Activated B cell treated with CpG ODN at 0.5 μM for 24 hours (primary cell): Measurements from ENCODE around the gene GNB1. TPM values are rescaled to one million over a fixed set of nuclear protein-coding genes. Genes with fewer than 3 reads are reported as not detected.

Source experiments
- ATAC-seq: fragments of 200-7000 bp; cut with Tn5 transposase; one replicate; pipeline ENCODE4 v1.10.0; 2021; ENCODE audit warnings: low read depth, mild to moderate bottlenecking, moderate library complexity
- CTCF ChIA-PET: fragments of 350-600 bp; sonication (Branson Sonifier 250); formaldehyde crosslinking; loops from one replicate; lab custom pipeline; 2021; ENCODE audit warnings: antibody characterized with exemption; lab: Charles Lee
- POLR2A ChIA-PET: fragments of 350-600 bp; sonication (Branson Sonifier 250); formaldehyde crosslinking; loops from one replicate; lab custom pipeline; 2021; ENCODE audit warnings: antibody characterized with exemption; lab: Charles Lee
- DNase-seq: peaks from one replicate; pipeline ENCODE4 v3.0.0; 2022
- H3K27ac Mint-ChIP-seq: one replicate; pipeline ENCODE4 v1.8.0; 2020; ENCODE audit warnings: mixed read lengths
- H3K27me3 Mint-ChIP-seq: one replicate; pipeline ENCODE4 v1.8.0; 2021; ENCODE audit warnings: mixed read lengths
- H3K36me3 Mint-ChIP-seq: one replicate; pipeline ENCODE4 v1.8.0; 2021; ENCODE audit warnings: low read depth, mixed read lengths
- H3K4me1 Mint-ChIP-seq: one replicate; pipeline ENCODE4 v1.8.0; 2021; ENCODE audit warnings: mixed read lengths
- H3K4me3 Mint-ChIP-seq: one replicate; pipeline ENCODE4 v1.8.0; 2020; ENCODE audit warnings: mild to moderate bottlenecking, mixed read lengths
- H3K9me3 Mint-ChIP-seq: one replicate; pipeline ENCODE4 v1.8.0; 2020; ENCODE audit warnings: mixed read lengths
- intact Hi-C: fragments of 100-400 bp; cut with micrococcal nuclease; formaldehyde crosslinking; loops from one replicate; pipeline ENCODE4 v1.15.1; 2024
- total RNA-seq: library from RNA; stranded (reverse); gene quantifications from 2 replicates; pipeline ENCODE4 v1.2.3, GENCODE V29; 2022
- TF ChIP-seq, protein P1 (sequence below): fragments of 200-600 bp; IDR thresholded peaks from one replicate; pipeline ENCODE4 v1.8.0; 2022; ENCODE audit warnings: antibody characterized with exemption, mild to moderate bottlenecking

GNB1 gene
- total RNA-seq, 1 donor from 2014 or later = 302 TPM

DNA sequence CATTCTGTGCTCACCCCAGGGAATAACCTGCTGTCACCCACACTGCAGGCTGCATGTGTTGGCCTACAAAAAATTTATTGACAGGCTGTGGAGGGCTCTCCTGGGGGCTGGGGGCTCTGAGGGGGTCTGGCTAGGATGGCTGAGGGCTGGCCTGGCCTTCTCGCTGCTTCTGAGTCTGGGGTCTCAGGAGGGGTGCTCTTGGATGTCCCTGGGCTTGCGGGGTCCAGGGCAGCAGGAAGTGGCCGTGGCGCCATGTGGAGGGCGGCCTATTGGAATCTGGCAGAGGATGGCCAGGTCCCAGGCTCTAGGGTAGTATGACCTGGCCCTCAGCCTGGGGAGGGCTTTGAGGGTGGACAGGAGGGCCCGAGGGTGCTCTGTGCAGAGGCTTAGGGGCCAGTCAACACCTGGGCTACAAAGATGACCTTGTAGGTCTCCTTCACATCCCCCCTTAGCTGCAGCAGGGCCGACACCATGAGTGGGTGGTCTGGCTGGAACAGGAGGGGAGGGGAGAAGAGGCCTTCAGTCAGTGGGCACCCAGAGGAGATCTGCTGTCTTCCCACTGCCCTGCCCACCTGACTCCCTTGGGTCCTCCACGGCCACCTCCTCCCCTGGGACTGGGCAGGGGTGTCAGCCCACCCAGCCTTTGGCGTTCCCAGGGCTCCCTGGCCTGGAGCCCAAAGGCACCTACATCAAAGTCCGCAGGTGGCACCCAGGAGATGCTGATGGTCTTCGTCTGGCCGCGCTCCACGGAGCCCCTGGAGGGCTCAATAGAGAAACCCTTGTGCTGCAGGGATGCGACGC, 31.2 kb upstream of the GNB1 start:
- no peak overlapping the region for H3K27ac Mint-ChIP-seq
- intact Hi-C loops = no loop called here
- ATAC-seq (no peak), DNase-seq (no peak)
- POLR2A ChIA-PET = no interaction called here
- H3K36me3 Mint-ChIP-seq = no peaks in the 10 kb centered on the region
- CTCF ChIA-PET = no interaction called here
- H3K27me3 Mint-ChIP-seq = peaks cover 7% of the 10 kb centered on the region
- TF ChIP-seq, protein P1, sequence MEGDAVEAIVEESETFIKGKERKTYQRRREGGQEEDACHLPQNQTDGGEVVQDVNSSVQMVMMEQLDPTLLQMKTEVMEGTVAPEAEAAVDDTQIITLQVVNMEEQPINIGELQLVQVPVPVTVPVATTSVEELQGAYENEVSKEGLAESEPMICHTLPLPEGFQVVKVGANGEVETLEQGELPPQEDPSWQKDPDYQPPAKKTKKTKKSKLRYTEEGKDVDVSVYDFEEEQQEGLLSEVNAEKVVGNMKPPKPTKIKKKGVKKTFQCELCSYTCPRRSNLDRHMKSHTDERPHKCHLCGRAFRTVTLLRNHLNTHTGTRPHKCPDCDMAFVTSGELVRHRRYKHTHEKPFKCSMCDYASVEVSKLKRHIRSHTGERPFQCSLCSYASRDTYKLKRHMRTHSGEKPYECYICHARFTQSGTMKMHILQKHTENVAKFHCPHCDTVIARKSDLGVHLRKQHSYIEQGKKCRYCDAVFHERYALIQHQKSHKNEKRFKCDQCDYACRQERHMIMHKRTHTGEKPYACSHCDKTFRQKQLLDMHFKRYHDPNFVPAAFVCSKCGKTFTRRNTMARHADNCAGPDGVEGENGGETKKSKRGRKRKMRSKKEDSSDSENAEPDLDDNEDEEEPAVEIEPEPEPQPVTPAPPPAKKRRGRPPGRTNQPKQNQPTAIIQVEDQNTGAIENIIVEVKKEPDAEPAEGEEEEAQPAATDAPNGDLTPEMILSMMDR = no peak
- H3K4me1 Mint-ChIP-seq = no peaks in the 10 kb centered on the region
- H3K9me3 Mint-ChIP-seq = no peaks in the 10 kb centered on the region
- no peak overlapping the region for H3K4me3 Mint-ChIP-seq

DNA sequence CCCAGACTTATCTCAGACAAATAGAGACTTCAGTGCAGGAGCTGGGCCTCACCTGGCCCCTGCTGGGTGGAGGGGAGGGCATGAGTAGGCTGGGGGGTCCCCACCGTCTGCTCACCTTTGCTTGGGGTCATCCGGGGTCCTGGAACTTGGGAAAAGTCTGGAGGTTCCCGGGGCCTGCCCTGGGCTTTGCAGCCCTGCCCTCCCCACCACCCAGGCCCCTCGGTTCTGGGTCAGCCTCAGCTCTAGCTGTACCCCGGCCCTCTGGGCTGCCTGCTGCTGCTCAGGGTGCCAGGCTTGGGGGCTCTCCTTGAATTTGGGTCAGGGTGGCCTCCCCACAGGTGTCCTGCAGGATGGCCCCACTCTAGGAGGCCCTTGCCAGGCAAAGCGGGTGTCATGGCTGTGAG, 30.6 kb upstream of the GNB1 start:
- TF ChIP-seq, protein P1 = no peak
- DNase-seq (no peak), ATAC-seq (no peak)
- CTCF ChIA-PET = no interaction called here
- H3K4me1 Mint-ChIP-seq = no peaks in the 10 kb centered on the region
- H3K9me3 Mint-ChIP-seq = no peaks in the 10 kb centered on the region
- POLR2A ChIA-PET = no interaction called here
- no peak overlapping the region for H3K4me3 Mint-ChIP-seq
- intact Hi-C loops = no loop called here
- peaks cover 7% of the 10 kb centered on the region for H3K27me3 Mint-ChIP-seq
- H3K36me3 Mint-ChIP-seq = no peaks in the 10 kb centered on the region
- H3K27ac Mint-ChIP-seq = no peak overlapping the region

DNA sequence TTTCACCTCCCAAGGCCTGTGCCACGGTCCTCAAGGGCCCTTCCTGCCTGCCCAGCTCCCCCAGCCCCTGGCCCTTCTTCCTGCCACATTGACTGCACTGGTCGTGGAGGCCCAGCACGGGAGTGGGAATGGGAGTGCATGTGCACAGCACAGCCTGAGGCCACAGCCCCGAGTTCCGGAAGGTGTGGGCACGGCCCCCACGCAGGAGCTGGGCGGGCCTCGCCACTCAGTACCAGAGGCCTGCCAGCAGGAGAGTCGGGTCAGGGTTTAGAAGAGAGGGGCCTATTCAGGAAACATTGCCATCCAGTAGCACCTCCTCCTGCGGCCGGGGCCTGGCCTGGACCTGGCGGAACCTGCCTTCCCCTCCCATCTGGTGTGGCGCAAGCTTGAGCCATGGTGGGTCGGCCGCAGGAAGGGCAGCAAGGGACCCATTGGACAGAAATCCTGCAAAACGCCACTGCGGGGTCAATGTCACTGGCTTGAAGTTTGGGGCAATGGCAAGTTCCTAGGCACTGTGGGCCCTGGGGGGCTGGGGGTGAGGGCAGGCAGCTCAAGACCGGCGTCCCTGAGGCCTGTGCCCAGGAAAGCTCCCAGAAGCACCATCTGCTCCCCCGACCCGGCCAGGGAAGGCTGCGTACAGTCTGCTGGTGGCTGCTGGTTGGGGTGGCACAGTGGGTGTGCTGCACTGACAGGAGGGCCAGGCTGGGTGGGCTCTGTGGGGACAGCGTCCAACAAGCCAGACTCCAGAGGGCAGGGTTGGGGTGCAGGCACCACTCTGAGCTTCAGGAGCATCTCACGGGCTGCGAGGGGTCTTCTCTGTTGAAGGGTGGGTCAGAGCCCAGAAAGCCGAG, 29.9 kb upstream of the GNB1 start:
- ChIA-PET CTCF (no interaction called here), POLR2A (interaction anchor here (0.8 kb wide), 1 partner anchor 12 kb away, joined by 4 read pairs; no protein-coding TSS in a partner anchor)
- H3K27me3 Mint-ChIP-seq = peaks cover 4% of the 10 kb centered on the region
- H3K36me3 Mint-ChIP-seq = no peaks in the 10 kb centered on the region
- no peak overlapping the region for H3K27ac Mint-ChIP-seq
- no peak overlapping the region for H3K4me3 Mint-ChIP-seq
- DNase-seq (no peak), ATAC-seq (no peak)
- no peaks in the 10 kb centered on the region for H3K4me1 Mint-ChIP-seq
- intact Hi-C loops = no loop called here
- H3K9me3 Mint-ChIP-seq = no peaks in the 10 kb centered on the region
- TF ChIP-seq, protein P1 = no peak

DNA sequence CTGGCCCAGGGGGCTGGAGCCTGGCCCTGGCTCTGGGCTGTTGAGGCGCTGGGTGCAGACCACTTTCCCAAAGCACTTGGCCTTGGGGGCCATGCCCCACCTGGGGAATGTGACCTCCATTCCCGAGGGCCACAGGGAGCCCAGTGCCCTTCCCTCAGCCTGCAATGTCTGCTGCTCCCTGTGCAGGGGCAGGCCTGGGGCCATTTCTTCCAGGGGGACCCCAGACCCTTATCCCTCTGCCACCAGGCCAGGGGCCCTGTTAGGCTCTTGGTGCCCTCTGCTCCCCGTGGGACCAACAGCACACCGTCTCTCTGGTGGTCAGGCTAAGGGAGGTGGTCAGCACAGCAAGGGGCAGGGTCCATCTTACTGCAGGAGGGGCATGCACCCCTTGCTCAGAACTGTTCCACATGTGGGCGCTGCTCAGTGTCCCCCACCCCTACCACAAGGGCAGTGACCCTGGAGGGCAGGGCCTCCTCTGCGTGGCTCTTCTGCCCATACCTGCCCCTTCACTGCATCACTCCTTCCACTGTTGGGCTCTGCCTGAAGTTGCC, 29.2 kb upstream of the GNB1 start:
- DNase-seq (no peak), ATAC-seq (no peak)
- POLR2A ChIA-PET = interaction anchor here (0.8 to 1.1 kb wide), 4 partner anchors 10 to 144 kb away, joined by 3 to 5 read pairs (median 4); no protein-coding TSS in a partner anchor
- TF ChIP-seq, protein P1 = no peak
- no peaks in the 10 kb centered on the region for H3K4me1 Mint-ChIP-seq
- peaks cover 4% of the 10 kb centered on the region for H3K27me3 Mint-ChIP-seq
- H3K27ac Mint-ChIP-seq = no peak overlapping the region
- H3K36me3 Mint-ChIP-seq = no peaks in the 10 kb centered on the region
- CTCF ChIA-PET = no interaction called here
- H3K4me3 Mint-ChIP-seq = no peak overlapping the region
- intact Hi-C loops = no loop called here
- H3K9me3 Mint-ChIP-seq = no peaks in the 10 kb centered on the region
